ENCODE data around the gene TBC1D22A.

TBC1D22A gene

DNA sequence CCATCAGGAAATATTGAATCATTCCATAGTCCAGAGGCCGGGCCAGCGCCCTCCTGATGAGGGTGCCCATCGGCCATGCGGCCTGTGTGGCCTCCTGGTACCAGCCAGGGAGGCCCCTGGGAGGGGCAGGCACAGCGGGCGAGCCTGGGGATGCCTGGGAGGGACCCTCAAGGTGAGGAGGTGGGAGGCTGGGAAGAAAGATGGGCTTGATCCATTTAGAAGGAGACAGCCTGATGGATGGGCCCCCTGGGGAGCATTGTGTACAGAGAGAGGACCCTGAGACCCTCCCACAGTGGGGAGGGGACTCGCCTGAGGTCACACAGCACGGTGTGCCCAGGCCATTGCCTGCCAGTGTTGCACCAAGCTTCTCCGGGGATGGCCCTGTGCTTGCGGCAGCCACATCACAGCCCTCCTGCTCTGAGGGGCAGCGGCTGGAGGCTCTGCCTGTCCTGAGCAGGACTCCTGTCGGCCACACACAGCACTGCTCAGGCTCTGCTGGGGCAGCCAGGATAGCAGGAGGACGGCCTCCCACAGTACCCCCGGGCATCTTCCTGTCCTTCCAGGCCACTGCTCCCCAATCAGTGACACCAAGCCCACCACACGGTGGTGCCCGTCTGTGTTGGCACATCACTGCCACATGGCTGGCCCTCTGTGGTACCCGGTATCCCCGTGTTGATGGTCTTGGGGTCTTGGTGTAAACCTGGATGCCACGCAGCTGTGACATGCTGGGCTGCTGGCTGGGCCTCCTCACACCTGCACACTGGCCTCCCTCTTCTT lies 290.0 kb downstream of the TBC1D22A start:
- no peak for DNase-seq

DNA sequence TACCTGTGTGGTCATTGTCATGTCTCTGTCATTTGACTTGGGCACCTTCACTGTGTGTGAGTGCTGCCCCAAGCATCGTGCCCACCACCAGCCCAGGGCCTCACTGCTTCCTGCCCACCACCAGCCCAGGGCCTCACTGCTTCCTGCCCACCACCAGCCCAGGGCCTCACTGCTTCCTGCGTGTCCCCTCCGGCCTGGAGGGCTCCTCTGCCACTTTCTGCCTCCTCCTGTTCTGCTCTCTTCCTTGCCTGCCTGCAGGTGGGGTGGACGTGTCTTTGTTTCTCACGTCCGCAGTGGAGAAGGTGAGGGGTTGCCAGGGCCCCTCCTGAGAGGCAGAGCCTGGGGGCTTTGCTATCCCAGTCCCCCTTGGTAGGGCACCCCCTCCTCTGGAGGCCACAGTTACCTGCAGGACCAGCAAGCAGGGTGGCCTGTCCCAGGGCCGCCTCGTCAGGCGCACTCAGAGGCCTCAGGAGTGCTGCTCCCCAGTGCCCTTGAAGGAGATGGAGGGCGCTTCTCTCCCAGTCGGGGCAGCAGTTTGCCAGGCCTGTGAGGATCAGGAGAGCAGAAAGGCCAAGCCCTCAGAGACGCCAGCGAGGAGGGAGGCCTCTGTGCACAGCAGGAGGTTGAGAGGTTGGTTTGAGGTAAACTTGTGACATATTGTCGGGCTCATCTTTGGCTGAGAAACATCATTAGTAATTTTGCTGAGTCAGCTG lies 290.7 kb downstream of the TBC1D22A start:
- DNase-seq, result no peak

GRCh38 chr22:47053726-47054141 lies 291.3 kb downstream of the TBC1D22A start:
- DNase-seq, result no peak

GRCh38 chr22:47054231-47055072 lies 292.0 kb downstream of the TBC1D22A start:
- no peak for DNase-seq

- no peak for DNase-seq
Observed at GRCh38 chr22:47055073-47055355, 292.6 kb downstream of the TBC1D22A start.

DNA sequence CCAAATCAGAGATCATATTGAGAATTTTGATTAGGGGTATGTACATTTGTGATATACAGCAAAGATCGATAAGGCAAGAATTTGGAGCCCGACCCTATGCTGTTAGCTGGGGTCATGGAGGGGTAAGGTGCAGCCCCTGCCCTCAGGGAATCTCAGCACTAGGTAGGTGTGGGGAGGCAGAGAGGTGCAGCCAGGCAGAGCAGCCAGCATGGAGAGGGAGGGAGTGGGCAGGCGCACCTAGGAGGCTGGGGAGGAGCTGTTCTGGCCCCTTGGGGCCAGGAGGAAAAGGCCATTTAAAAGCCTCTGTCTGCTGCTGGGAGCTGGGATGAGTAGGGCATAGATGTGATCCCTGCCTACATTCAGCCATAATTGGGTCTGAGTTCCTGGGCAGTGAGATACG lies 293.0 kb downstream of the TBC1D22A start:
- no peak for DNase-seq

DNA sequence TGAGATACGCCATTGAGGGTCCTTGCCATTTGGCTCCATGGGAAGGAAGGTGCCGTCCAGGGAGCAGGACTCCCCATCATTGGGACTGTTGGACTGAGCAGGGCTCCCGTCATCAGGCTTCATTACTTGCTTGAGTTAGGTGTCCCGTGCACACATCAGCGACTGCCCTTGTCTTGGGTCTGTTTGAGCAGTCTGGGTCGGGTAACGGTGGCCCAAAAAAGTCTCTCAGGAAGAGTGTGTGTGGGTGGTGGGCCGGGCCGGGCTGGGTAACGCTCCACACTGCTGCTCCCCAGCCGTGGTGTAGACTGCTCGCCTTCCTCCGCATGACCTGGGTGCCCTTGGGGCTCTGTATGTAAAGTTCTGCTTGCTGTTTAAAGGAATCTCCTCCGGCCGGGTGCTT lies 293.5 kb downstream of the TBC1D22A start:
- no peak for DNase-seq

DNA sequence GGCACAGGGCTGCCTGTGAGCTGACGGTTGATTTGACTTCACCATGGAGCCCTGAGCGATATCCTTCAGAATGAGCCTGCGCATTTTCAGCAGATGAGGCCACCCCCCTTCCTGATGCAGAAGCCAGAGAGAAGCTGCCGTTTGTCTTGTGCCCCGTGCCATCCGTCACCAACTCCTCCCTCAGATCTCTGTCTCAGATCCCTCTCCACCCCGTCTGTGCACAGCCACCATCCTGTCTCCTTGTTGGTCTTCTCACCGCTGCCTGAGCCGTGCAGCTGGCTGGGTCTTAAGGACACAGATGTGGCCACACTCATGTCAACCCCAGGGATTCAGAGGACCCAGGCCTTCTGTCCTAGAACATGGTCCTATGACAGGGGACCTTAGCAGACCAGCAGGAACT lies 293.9 kb downstream of the TBC1D22A start:
- DNase-seq, result no peak

GRCh38 chr22:47056776-47057470 lies 294.5 kb downstream of the TBC1D22A start:
- no peak for DNase-seq

DNA sequence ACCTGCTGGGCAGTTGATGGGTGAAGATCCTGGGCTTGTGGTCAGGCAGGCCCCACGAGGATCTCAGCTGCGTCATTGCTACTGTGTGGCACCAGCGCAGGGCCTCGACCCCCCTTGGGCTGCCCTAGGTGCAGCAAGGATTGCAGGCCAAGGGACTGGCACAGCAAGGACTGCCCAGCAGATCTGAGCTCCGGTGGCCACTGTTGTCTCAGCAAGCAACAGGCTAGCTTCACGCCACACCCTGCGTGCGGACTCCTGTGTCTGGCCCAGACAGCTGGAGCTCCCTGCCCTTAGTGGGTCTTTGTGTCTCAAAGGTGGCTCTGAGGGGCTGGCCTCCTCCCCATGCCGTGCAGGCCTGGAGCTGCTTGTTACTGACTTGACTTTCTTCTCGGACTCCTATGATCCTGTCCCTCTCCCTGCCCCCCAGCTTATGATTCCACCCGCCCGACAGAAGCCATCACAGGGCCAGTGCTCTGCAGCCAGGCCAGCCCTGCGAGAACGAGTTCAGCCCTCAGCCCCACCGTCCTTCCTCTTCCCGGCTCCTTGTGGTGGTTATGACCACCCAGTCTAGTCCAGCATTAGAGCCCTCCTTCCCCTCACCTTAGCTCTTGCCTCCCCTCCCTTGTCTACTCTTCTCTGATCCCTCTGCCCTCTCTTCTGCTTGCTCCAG lies 295.6 kb downstream of the TBC1D22A start:
- DNase-seq, result no peak

DNA sequence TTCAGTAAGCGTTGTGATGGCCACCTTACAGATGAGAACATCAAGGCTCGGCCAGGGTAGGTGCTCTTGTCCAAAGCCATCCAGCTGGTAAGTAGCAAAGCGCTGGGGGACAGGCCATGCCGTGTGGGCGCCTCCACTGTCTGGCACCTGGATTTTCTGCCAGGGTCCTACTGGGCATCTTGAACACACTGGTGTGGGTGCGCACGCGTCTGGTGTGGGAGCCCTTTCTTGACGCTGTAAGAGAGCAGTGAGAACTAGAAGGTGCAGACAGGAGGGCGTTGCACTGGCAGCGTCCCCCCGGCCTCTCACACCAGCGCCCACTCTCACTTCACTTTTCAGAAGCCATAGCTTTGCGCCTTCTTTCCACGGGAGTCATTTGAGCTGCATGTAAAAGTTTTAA lies 296.6 kb downstream of the TBC1D22A start:
- DNase-seq, result no peak

GRCh38 chr22:47059701-47060161 lies 297.3 kb downstream of the TBC1D22A start:
- DNase-seq, result no peak

- no peak for DNase-seq
Observed at GRCh38 chr22:47060718-47061117, 298.3 kb downstream of the TBC1D22A start.

DNA sequence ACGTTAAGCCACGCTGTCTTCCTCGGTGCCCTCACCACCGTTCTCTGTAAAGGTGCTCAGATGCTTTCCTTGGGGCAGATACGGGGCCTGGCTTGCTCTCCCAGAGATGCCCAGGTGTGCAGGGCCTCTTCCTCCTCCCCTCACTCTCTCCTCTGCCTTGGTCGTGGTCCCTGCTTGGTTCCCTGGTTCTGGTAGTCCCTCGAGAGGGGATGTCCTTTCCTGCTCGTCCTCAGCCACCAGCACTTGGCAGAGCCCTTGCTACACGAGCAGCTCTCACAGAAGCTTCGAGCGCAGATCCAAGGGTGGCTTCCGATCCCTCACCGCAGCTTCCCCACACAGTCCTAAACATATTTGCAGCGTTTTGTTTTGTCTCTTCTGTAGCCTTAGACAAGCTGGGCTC lies 298.8 kb downstream of the TBC1D22A start:
- DNase-seq, result no peak

GRCh38 chr22:47062126-47062525 lies 299.7 kb downstream of the TBC1D22A start:
- no peak for DNase-seq

DNA sequence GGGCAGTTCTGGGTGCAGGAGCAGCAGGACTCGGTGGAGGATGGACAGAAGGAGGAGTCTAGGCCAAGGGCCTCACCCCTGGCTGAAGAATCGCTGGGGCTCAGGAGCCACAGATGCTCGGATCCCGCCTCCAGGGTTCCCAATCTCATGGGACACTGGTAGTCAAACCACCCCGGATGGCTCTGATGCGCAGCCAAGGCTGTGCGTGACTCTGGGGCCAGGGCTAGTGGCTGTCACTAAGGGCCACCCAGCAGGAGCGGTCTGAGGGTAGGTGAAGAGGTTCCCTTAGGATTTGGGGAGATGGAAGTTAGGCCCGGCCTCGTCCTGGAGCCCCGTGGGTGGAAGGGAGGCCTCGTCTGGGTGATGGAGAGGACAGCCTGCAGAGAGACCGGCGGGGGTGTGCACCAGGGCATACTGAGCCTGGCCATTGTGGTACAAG lies 300.6 kb downstream of the TBC1D22A start:
- DNase-seq, result no peak

DNA sequence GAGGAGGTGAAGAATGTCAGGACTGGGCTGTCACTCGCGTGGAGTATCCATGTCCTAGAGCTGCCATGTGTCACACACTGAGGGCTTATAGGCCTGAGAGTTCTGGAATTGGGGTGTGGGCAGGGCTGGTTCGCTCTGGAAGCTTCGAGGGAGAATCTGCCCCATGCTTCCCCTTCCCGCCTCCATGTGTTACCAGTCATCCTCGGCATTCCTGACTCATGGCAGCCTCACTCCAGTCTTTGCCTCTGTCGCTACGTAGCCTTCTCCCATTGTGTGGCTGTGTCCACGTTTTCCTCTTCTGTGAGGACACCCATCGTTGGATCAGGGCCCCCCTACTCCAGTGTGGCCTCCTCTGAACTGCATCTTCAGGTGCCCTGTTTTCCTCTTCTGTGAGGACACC lies 301.2 kb downstream of the TBC1D22A start:
- no peak for DNase-seq

GRCh38 chr22:47064016-47064415 lies 301.6 kb downstream of the TBC1D22A start:
- DNase-seq, result no peak

GRCh38 chr22:47064416-47064815 lies 302.0 kb downstream of the TBC1D22A start:
- no peak for DNase-seq

GRCh38 chr22:47065756-47066615 lies 303.5 kb downstream of the TBC1D22A start:
- no peak for DNase-seq

GRCh38 chr22:47066616-47066905 lies 304.1 kb downstream of the TBC1D22A start:
- no peak for DNase-seq
